ENCODE data around the gene CFAP20DC.

DNA sequence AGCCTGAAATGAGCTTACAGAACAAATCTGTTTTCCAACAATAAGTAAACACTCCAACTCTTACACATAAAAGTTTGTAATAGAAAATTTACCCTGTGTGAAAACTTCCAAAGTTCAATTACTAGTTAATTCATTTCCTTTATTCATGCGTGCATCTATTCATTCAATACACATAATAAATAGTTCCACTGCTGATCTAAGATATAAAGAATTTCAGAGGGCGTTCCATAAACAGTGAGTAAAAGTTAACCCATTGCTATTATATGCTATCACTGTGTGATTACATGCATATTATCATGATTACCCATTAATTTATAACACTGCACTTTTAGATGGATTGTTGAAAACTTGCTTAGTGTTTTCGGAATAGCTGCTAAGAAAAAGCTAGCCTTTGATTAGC, 36.2 kb upstream of the CFAP20DC start:
- TF ChIP-seq ZNF274 (IDR thresholded peaks at IDR 0.05; ENCODE audit: low read length) (no peak), ZNF274 (tag by site-specific recombination; IDR thresholded peaks at IDR 0.05; ENCODE audit: borderline replicate concordance) (no peak), ZSCAN4 (tag by site-specific recombination; IDR thresholded peaks at IDR 0.05) (no peak), EGR2 (tag by site-specific recombination; IDR thresholded peaks at IDR 0.05; ENCODE audit: low read depth) (no peak)
- TF ChIP-seq, protein P1, sequence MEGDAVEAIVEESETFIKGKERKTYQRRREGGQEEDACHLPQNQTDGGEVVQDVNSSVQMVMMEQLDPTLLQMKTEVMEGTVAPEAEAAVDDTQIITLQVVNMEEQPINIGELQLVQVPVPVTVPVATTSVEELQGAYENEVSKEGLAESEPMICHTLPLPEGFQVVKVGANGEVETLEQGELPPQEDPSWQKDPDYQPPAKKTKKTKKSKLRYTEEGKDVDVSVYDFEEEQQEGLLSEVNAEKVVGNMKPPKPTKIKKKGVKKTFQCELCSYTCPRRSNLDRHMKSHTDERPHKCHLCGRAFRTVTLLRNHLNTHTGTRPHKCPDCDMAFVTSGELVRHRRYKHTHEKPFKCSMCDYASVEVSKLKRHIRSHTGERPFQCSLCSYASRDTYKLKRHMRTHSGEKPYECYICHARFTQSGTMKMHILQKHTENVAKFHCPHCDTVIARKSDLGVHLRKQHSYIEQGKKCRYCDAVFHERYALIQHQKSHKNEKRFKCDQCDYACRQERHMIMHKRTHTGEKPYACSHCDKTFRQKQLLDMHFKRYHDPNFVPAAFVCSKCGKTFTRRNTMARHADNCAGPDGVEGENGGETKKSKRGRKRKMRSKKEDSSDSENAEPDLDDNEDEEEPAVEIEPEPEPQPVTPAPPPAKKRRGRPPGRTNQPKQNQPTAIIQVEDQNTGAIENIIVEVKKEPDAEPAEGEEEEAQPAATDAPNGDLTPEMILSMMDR (tag by site-specific recombination; IDR thresholded peaks at IDR 0.05) = no peak

Data from HEK293 (cell line).